DMS 273 (cell line): ENCODE data around the gene CCNC.
A peak's percentile ranks its signal among the peaks of the same experiment; 100 is the strongest.
"Not testable (repeated sequence)": the region's sequence is repeated elsewhere in the genome, so short reads cannot be mapped to it uniquely, and the experiment has no call there.

Experiments
- DNase-seq: peaks from one replicate; lab custom pipeline; 2025; ENCODE audit not compliant: unreplicated experiment; lab: John Stamatoyannopoulos, UW

Gene CCNC

GRCh38 chr6:99603421-99604165 lies 35.1 kb upstream of the CCNC start:
- peak; percentile 88 for DNase-seq

- no peak for DNase-seq
These were observed 34.3 kb upstream of the CCNC start for GRCh38 chr6:99602520-99603420.

- not testable (repeated sequence) for DNase-seq
These were observed 26.2 kb upstream of the CCNC start for GRCh38 chr6:99594696-99595095.

- no peak for DNase-seq
These were observed 24.4 kb upstream of the CCNC start for GRCh38 chr6:99592900-99593299.

- DNase-seq, result no peak
These were observed 23.4 kb upstream of the CCNC start for GRCh38 chr6:99591673-99592364.

- DNase-seq, result no peak
These were observed 22.5 kb upstream of the CCNC start for GRCh38 chr6:99590728-99591672.

GRCh38 chr6:99589907-99590493 lies 21.5 kb upstream of the CCNC start:
- DNase-seq, result no peak

- peak; percentile 75 for DNase-seq
These were observed 20.8 kb upstream of the CCNC start for GRCh38 chr6:99589290-99589672.

- peak; percentile 95 for DNase-seq
These were observed 20.3 kb upstream of the CCNC start for GRCh38 chr6:99588618-99589289.

- DNase-seq, result no peak
These were observed 19.3 kb upstream of the CCNC start for GRCh38 chr6:99587792-99588191.

- DNase-seq, result no peak
These were observed 11.3 kb upstream of the CCNC start for GRCh38 chr6:99579781-99580180.

GRCh38 chr6:99575544-99576227 lies 7.2 kb upstream of the CCNC start:
- no peak for DNase-seq

GRCh38 chr6:99573980-99574617 lies 5.6 kb upstream of the CCNC start:
- DNase-seq, result no peak

GRCh38 chr6:99563056-99563723 lies 5.3 kb downstream of the CCNC start:
- DNase-seq, result no peak

- DNase-seq, result peak; percentile 24
These were observed 7.8 kb downstream of the CCNC start for GRCh38 chr6:99560668-99561067.

- DNase-seq, result no peak
These were observed 9.4 kb downstream of the CCNC start for GRCh38 chr6:99559057-99559456.

GRCh38 chr6:99553888-99554287 lies 14.6 kb downstream of the CCNC start:
- DNase-seq, result no peak
